Gastrocnemius medialis (tissue), 4 donors: ENCODE results near the gene DIAPH3. TPM values are rescaled to one million over a fixed set of nuclear protein-coding genes. Genes with fewer than 3 reads are reported as not detected.

ENCODE experiments used
- ATAC-seq, 2 donors: fragments of 150-250 bp; one replicate each; pipeline ENCODE4 v1.9.1; 2016
- DNase-seq, 2 donors: peaks; one replicate each; pipeline ENCODE4 v3.0.0-alpha.2; 2019
- H3K27ac ChIP-seq, 4 donors: fragments of 200-600 bp; sonication (generic); 1 replicate in 1 of 4; 2 replicates in 3 of 4; pipeline ENCODE4 v1.5.1; 2016 to 2018; ENCODE audit warnings: mild to moderate bottlenecking in 2 of 4, moderate library complexity in 1 of 4
- H3K27me3 ChIP-seq, 3 donors: fragments of 200-600 bp; sonication (generic) in 2 of 3; 1 replicate in 1 of 3; 2 replicates in 2 of 3; pipeline versions ENCODE4 v1.5.1 to v1.6.0; 2016 to 2019; ENCODE audit warnings: mild to moderate bottlenecking in 1 of 3, moderate library complexity in 1 of 3
- H3K36me3 ChIP-seq, 2 donors: fragments of 200-600 bp; sonication (generic) in 1 of 2; one replicate each; pipeline ENCODE4 v1.5.1; 2017 to 2018
- H3K4me1 ChIP-seq, 2 donors: fragments of 200-600 bp; sonication (generic) in 1 of 2; one replicate each; pipeline ENCODE4 v1.5.1; 2016 to 2017; ENCODE audit warnings: mild to moderate bottlenecking in 2 of 2
- H3K4me3 ChIP-seq, 4 donors: fragments of 200-600 bp; sonication (generic) in 3 of 4; 1 replicate in 1 of 4; 2 replicates in 3 of 4; pipeline ENCODE4 v1.5.1; 2016 to 2019; ENCODE audit warnings: mild to moderate bottlenecking in 2 of 4
- H3K9me3 ChIP-seq, 3 donors: fragments of 200-600 bp; sonication (generic) in 2 of 3; 1 replicate in 1 of 3; 2 replicates in 2 of 3; pipeline ENCODE4 v1.5.1; 2016 to 2019
- POLR2A ChIP-seq, 2 donors: fragments of 450-650 bp; IDR thresholded peaks; one replicate each; pipeline ENCODE4 v1.6.1; 2017; ENCODE audit warnings: antibody characterized with exemption in 2 of 2, mild to moderate bottlenecking in 2 of 2, moderate library complexity in 2 of 2
- in situ Hi-C, 4 donors: fragments of 200-750 bp; cut with MboI; loops; one replicate each; pipeline versions ENCODE4 v1.15.0 to v1.8.0; 2017; ENCODE audit warnings: low sequenced_read_pairs in 4 of 4
- intact Hi-C: fragments of 100-400 bp; cut with DNase I; formaldehyde crosslinking; loops from one replicate; pipeline ENCODE4 v1.15.1; 2023; ENCODE audit warnings: low total_unique reads
- total RNA-seq, 4 donors: library from RNA; depleted of rRNA; stranded (reverse); fragments of >200 nt; gene quantifications; one replicate each; pipeline versions ENCODE4 v1.1.0 to v1.2.3, GENCODE V29; 2016
- TF ChIP-seq, protein P1 (sequence below), 5 experiments: fragments of 450-650 bp in 3 of 5; fragments of 200-600 bp in 2 of 5; sonication (generic) in 2 of 5; IDR thresholded peaks in 4 of 5; conservative IDR thresholded peaks in 1 of 5; 1 replicate in 4 of 5; 2 replicates in 1 of 5; pipeline ENCODE4 v1.5.1; 2016 to 2019; ENCODE audit warnings: antibody characterized with exemption in 5 of 5, mild to moderate bottlenecking in 3 of 5, moderate library complexity in 3 of 5

The DIAPH3 gene
- total RNA-seq, 4 donors from 2014 or later, result 0.13 TPM; not detected in 3

- DNase-seq, result no peak
- in situ Hi-C loops (no loop called here), intact Hi-C loops (no loop called here)
- Histone ChIP-seq H3K4me1 (no peaks in the 10 kb centered on the region), H3K9me3 (no peaks in the 10 kb centered on the region), H3K4me3 (no peak overlapping the region), H3K36me3 (no peaks in the 10 kb centered on the region), H3K27ac (no peak overlapping the region), H3K27me3 (no peaks in the 10 kb centered on the region)
- no peak for ATAC-seq
- TF ChIP-seq, protein P1, sequence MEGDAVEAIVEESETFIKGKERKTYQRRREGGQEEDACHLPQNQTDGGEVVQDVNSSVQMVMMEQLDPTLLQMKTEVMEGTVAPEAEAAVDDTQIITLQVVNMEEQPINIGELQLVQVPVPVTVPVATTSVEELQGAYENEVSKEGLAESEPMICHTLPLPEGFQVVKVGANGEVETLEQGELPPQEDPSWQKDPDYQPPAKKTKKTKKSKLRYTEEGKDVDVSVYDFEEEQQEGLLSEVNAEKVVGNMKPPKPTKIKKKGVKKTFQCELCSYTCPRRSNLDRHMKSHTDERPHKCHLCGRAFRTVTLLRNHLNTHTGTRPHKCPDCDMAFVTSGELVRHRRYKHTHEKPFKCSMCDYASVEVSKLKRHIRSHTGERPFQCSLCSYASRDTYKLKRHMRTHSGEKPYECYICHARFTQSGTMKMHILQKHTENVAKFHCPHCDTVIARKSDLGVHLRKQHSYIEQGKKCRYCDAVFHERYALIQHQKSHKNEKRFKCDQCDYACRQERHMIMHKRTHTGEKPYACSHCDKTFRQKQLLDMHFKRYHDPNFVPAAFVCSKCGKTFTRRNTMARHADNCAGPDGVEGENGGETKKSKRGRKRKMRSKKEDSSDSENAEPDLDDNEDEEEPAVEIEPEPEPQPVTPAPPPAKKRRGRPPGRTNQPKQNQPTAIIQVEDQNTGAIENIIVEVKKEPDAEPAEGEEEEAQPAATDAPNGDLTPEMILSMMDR (IDR thresholded peaks at IDR 0.05 in 4 of 5, conservative IDR thresholded peaks at IDR 0.05 in 1 of 5), result no peak
- TF ChIP-seq POLR2A (IDR thresholded peaks at IDR 0.05), result no peak
These were observed 24.5 kb downstream of the DIAPH3 start for GRCh38 chr13:60139272-60139671.

GRCh38 chr13:60138674-60139073 is 25.1 kb downstream of the DIAPH3 start:
- Histone ChIP-seq H3K27ac (no peak overlapping the region), H3K9me3 (no peaks in the 10 kb centered on the region), H3K36me3 (no peaks in the 10 kb centered on the region), H3K4me1 (no peaks in the 10 kb centered on the region), H3K27me3 (no peaks in the 10 kb centered on the region), H3K4me3 (no peak overlapping the region)
- in situ Hi-C loops (no loop called here), intact Hi-C loops (no loop called here)
- ATAC-seq (no peak), DNase-seq (no peak)
- TF ChIP-seq, protein P1 (IDR thresholded peaks at IDR 0.05 in 4 of 5, conservative IDR thresholded peaks at IDR 0.05 in 1 of 5), result no peak
- TF ChIP-seq POLR2A (IDR thresholded peaks at IDR 0.05), result no peak

- no peaks in the 10 kb centered on the region for H3K4me1 ChIP-seq
- in situ Hi-C loops, result no loop called here
- no peak for ATAC-seq
- no peaks in the 10 kb centered on the region for H3K9me3 ChIP-seq
- DNase-seq, result no peak
- H3K27me3 ChIP-seq, result no peaks in the 10 kb centered on the region
- no peak overlapping the region for H3K4me3 ChIP-seq
- TF ChIP-seq, protein P1 (IDR thresholded peaks at IDR 0.05 in 4 of 5, conservative IDR thresholded peaks at IDR 0.05 in 1 of 5), result no peak
- TF ChIP-seq POLR2A (IDR thresholded peaks at IDR 0.05), result no peak
- H3K27ac ChIP-seq, result no peak overlapping the region
- intact Hi-C loops, result no loop called here
- H3K36me3 ChIP-seq, result no peaks in the 10 kb centered on the region
These were observed 25.7 kb downstream of the DIAPH3 start for GRCh38 chr13:60137911-60138560.

GRCh38 chr13:60135344-60135743 is 28.4 kb downstream of the DIAPH3 start:
- intact Hi-C loops (no loop called here), in situ Hi-C loops (no loop called here)
- ATAC-seq, result no peak
- Histone ChIP-seq H3K4me1 (no peaks in the 10 kb centered on the region), H3K27ac (no peak overlapping the region), H3K36me3 (no peaks in the 10 kb centered on the region), H3K9me3 (no peaks in the 10 kb centered on the region), H3K4me3 (no peak overlapping the region), H3K27me3 (no peaks in the 10 kb centered on the region)
- no peak for DNase-seq
- TF ChIP-seq, protein P1 (IDR thresholded peaks at IDR 0.05 in 4 of 5, conservative IDR thresholded peaks at IDR 0.05 in 1 of 5), result no peak
- TF ChIP-seq POLR2A (IDR thresholded peaks at IDR 0.05), result no peak

DNA sequence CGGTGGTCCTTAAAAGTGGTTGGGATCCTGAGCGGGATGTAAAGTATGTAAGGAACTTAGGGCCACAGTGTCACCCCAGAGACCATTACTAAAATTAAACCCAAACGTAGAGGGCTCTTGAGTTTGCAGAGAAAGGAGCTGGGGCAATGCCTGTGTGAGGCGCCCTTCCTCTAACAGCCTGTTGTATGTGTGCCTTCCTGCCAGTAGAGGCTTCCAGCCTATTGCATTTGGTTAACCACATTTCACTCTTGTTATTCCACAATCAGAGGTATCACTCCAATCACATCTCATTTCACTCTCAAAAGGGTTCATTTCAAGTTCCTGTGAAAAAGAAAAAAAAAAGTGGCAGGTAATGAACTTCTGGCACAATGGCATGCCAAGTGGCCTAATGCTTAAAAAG is 29.4 kb downstream of the DIAPH3 start:
- intact Hi-C loops (no loop called here), in situ Hi-C loops (no loop called here)
- Histone ChIP-seq H3K36me3 (no peaks in the 10 kb centered on the region), H3K4me1 (no peaks in the 10 kb centered on the region), H3K27me3 (no peaks in the 10 kb centered on the region), H3K4me3 (no peak overlapping the region), H3K27ac (no peak overlapping the region), H3K9me3 (no peaks in the 10 kb centered on the region)
- DNase-seq (no peak), ATAC-seq (no peak)
- TF ChIP-seq, protein P1 (IDR thresholded peaks at IDR 0.05 in 4 of 5, conservative IDR thresholded peaks at IDR 0.05 in 1 of 5), result no peak
- no peak for TF ChIP-seq POLR2A (IDR thresholded peaks at IDR 0.05)
